ELF-1 (cell line): ENCODE measurements around the gene PPP1R14B.

Experiments
- DNase-seq: peaks from one replicate; pipeline ENCODE4 v3.0.0-alpha.2; 2016; ENCODE audit warnings: low read depth, low spot score

PPP1R14B gene

GRCh38 chr11:64210301-64211020 lies 36.3 kb downstream of the PPP1R14B start:
- no peak for DNase-seq

GRCh38 chr11:64209563-64209843 lies 37.2 kb downstream of the PPP1R14B start:
- no peak for DNase-seq

- no peak for DNase-seq
Observed at GRCh38 chr11:64208796-64209562, 37.8 kb downstream of the PPP1R14B start.

GRCh38 chr11:64208086-64208795 lies 38.5 kb downstream of the PPP1R14B start:
- no peak for DNase-seq

DNA sequence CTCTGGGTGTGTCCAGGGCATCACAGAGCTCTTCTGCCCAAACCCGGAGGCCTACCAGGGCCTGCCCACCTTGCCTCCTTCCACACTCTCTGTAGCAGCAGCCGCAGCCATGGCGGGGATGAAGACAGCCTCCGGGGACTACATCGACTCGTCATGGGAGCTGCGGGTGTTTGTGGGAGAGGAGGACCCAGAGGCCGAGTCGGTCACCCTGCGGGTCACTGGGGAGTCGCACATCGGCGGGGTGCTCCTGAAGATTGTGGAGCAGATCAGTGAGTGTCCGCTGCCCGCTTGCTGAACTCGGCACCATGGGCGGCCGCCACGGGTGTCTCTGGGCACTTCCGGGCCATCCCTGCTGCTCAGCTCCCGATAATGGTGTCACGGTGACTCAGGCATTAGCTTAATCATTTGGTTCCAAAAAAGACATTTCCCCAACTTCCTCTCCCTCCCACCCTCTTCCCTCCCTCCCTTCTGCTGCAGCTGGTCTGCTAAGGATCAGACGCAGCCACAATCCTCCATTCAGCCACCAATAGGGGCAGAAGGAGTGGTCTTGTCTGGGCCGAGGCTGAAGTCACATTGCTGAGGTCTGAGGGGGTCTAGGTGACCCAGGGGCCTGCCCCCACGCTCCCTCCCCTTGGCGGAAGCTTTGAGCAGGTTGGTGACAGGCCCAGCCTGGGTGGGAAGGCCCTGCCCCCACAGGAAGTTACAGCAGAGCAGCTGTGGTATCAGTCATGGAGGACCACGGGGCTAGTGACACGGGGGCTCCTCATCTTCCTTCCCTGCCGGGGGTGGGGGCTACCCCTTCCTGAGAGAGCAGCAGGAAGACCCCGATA lies 39.3 kb downstream of the PPP1R14B start:
- DNase-seq: no peak

DNA sequence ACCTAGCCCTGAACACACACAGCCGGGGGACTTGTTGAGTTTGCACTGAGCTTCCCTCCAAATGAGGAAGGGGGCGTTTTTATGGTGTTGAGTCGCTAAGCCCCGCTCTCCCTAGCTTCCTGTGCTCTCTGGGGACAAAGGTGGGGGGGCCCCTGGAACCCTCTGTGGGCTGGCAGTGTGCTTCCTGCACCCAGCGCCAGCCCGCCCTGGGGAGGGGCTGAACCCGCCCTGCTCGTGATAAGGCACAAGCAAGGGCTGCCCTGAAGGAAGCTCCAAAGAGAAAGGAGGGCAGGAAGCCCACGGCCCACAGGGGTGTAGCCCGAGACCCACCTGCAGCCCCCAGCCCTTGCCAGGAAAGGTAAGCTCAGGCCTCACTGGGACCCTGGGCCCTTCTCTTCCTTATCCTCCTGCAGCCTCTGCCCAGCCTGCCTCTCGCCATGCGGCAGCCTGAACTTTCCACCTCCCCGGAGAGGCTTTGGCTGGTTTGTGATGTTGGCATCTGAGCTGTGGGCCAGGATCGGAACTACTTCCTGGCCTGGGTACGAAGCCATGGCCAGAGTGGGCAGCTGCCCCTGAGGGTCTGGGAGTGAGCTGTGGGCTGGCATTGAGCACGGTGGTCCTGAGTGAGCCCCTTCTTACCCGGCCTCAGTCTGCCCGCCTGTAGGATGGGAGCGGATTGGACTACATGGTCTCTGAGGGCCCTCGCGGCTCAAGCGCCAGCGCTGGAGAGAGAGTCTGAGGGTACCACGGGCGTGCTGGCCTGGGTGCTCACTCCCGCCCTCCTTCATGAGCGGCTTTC lies 40.1 kb downstream of the PPP1R14B start, which contains the start of gene FERMT3:
Gene FERMT3 (plus strand): TSS at position 265 of the 799 bp plus-strand sequence. CDS start 644 bp downstream, outside the sequence.
- DNase-seq: no peak

- DNase-seq: peak; percentile 75
Observed at GRCh38 chr11:64204464-64204989, 42.2 kb downstream of the PPP1R14B start.

DNA sequence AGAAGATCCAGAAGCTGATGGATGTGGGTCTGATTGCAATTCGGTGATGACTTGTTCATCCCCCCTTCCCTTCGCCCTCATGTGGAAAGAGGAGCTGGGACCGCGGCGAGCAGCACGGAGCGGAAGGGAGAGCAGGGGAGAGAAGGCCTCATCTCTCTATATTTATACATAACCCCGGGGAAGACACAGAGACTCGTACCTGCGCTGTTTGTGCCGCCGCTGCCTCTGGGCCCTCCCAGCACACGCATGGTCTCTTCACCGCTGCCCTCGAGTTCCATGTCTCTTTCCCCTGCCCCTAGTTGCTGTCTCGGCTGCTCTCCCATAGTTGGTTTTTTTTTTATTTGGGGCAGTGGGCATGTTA lies 42.7 kb downstream of the PPP1R14B start:
- DNase-seq: no peak

GRCh38 chr11:64203421-64204079 lies 43.2 kb downstream of the PPP1R14B start:
- DNase-seq: no peak

DNA sequence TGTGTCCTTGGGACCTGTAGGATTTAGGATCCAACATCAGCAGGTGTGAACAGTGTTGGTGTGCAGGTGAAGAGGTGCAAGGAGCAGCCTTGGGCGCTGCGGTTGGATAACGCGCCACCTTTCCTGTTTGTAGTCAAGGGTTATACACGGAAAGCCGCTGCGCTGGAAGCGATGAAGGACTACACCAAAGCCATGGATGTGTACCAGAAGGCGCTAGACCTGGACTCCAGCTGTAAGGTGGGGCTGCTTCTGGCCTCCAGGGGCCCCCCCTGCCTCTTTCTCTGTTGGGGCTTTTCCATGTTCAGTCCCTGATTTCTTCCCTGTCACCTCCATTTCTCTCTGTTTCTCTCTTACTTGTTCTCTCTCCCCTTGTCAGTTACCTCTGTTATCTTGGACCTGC lies 43.8 kb downstream of the PPP1R14B start:
- no peak for DNase-seq

DNA sequence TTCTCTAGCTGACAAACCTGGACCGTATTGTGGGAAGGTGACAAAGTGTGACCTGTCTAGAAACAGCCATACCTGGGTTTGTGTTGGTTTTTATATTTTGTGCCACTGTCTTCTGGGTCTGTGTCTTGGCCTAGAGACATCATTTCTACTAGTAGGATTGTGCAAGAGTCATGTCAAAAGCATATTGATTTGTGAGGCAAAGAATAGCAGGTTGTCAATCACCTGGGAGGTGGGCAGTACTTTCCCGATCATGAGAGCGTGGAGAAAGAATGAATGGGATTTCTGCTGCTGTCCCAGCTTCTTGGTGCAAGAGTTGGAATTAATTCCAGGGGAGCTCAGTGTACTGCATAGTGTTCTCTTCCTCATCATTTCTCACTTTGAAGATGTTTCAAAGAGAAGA lies 45.2 kb downstream of the PPP1R14B start:
- DNase-seq: no peak

GRCh38 chr11:64198511-64198910 lies 48.2 kb downstream of the PPP1R14B start:
- DNase-seq: no peak

- DNase-seq: no peak
Observed at GRCh38 chr11:64196626-64197025, 50.1 kb downstream of the PPP1R14B start.
